ENCODE data around the gene RPL22L1. TPM values are rescaled to one million over a fixed set of nuclear protein-coding genes. Genes with fewer than 3 reads are reported as not detected.

The RPL22L1 gene
- polyA plus RNA-seq, 1 donor from 2014 or later: 86.6 TPM

DNA sequence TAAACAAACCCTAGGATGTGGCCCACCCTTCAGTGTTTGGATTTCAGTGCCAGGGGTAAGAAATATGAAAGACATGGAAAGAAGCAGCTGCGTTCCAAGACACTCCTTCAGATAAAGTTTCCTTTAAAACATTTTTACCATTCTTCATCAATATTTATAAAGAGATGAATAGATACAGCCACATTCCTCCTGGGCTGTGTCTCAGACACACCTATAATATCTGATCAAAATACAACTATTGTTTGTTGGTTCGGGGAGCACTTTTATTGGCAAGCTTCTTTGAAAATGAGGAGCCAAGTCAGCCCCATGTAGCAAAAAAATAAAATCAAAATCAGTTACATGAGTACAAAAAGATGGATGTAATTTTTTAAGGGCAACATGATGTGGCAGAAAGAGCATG is 53.2 kb downstream of the RPL22L1 start:
- TF ChIP-seq EP300 (conservative IDR thresholded peaks at IDR 0.05; ENCODE audit: poor library complexity, severe bottlenecking): no peak
- TF ChIP-seq MXI1 (conservative IDR thresholded peaks at IDR 0.05; ENCODE audit: poor library complexity, severe bottlenecking): no peak
- TF ChIP-seq, protein P1, sequence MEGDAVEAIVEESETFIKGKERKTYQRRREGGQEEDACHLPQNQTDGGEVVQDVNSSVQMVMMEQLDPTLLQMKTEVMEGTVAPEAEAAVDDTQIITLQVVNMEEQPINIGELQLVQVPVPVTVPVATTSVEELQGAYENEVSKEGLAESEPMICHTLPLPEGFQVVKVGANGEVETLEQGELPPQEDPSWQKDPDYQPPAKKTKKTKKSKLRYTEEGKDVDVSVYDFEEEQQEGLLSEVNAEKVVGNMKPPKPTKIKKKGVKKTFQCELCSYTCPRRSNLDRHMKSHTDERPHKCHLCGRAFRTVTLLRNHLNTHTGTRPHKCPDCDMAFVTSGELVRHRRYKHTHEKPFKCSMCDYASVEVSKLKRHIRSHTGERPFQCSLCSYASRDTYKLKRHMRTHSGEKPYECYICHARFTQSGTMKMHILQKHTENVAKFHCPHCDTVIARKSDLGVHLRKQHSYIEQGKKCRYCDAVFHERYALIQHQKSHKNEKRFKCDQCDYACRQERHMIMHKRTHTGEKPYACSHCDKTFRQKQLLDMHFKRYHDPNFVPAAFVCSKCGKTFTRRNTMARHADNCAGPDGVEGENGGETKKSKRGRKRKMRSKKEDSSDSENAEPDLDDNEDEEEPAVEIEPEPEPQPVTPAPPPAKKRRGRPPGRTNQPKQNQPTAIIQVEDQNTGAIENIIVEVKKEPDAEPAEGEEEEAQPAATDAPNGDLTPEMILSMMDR (IDR thresholded peaks at IDR 0.05; ENCODE audit: poor library complexity, severe bottlenecking): no peak
- no peak for TF ChIP-seq RAD21 (conservative IDR thresholded peaks at IDR 0.05)
- no peak for TF ChIP-seq TAF1 (IDR thresholded peaks at IDR 0.05; ENCODE audit: low read depth)
- TF ChIP-seq EZH2 (IDR thresholded peaks at IDR 0.05; ENCODE audit: borderline replicate concordance, insufficient read depth, low read length, poor library complexity, severe bottlenecking): no peak
- TF ChIP-seq, protein P2, sequence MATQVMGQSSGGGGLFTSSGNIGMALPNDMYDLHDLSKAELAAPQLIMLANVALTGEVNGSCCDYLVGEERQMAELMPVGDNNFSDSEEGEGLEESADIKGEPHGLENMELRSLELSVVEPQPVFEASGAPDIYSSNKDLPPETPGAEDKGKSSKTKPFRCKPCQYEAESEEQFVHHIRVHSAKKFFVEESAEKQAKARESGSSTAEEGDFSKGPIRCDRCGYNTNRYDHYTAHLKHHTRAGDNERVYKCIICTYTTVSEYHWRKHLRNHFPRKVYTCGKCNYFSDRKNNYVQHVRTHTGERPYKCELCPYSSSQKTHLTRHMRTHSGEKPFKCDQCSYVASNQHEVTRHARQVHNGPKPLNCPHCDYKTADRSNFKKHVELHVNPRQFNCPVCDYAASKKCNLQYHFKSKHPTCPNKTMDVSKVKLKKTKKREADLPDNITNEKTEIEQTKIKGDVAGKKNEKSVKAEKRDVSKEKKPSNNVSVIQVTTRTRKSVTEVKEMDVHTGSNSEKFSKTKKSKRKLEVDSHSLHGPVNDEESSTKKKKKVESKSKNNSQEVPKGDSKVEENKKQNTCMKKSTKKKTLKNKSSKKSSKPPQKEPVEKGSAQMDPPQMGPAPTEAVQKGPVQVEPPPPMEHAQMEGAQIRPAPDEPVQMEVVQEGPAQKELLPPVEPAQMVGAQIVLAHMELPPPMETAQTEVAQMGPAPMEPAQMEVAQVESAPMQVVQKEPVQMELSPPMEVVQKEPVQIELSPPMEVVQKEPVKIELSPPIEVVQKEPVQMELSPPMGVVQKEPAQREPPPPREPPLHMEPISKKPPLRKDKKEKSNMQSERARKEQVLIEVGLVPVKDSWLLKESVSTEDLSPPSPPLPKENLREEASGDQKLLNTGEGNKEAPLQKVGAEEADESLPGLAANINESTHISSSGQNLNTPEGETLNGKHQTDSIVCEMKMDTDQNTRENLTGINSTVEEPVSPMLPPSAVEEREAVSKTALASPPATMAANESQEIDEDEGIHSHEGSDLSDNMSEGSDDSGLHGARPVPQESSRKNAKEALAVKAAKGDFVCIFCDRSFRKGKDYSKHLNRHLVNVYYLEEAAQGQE (IDR thresholded peaks at IDR 0.05; ENCODE audit: borderline replicate concordance): no peak
- no peak for TF ChIP-seq SMC3 (conservative IDR thresholded peaks at IDR 0.05; ENCODE audit: poor library complexity)
- TF ChIP-seq POLR2AphosphoS5 (IDR thresholded peaks at IDR 0.05): no peak
- no peaks in the 10 kb centered on the region for H3K36me3 ChIP-seq (ENCODE audit: insufficient read depth, low read length)
- no peak overlapping the region for H3K9ac ChIP-seq (ENCODE audit: low read length)
- H2AFZ ChIP-seq (ENCODE audit: low read depth, low read length): no peak overlapping the region
- H4K20me1 ChIP-seq (ENCODE audit: insufficient read depth): no peaks in the 10 kb centered on the region
- no peaks in the 10 kb centered on the region for H3K9me2 ChIP-seq (ENCODE audit: insufficient read depth, low read length)
- no peak overlapping the region for H3K4me3 ChIP-seq (ENCODE audit: low read length)
- no peaks in the 10 kb centered on the region for H3K79me2 ChIP-seq (replicated peaks; ENCODE audit: insufficient read depth, low read length)
- no peaks in the 10 kb centered on the region for H3F3A ChIP-seq (ENCODE audit: insufficient read depth, low read length, poor library complexity, severe bottlenecking)
- no peak overlapping the region for H3K27ac ChIP-seq (ENCODE audit: low read length)
- no peaks in the 10 kb centered on the region for H3K9me3 ChIP-seq (ENCODE audit: low read length)
- no peaks in the 10 kb centered on the region for H3K27me3 ChIP-seq (ENCODE audit: insufficient read depth, low read depth, low read length)
- no peak overlapping the region for H3K4me2 ChIP-seq (ENCODE audit: low read length)

DNA sequence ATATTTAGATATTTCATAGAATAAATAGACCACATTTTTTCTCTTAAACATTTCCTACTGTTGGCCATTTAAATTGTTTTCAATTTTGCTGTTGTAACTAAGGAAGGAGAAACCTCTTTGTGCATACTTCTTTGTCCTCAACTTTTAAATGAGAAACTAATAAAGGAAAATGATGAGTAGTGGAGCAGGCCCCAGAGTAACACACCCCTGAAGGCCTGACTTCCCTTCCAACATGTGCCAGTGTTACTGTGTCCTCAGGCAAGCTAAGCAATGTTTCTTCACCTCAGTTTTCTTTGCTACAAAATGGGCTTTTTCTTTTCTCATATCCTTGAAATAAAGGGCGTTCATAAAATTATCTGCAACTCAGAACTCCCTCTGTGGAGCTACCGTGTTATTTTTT is 53.7 kb downstream of the RPL22L1 start:
- no peaks in the 10 kb centered on the region for H3K79me2 ChIP-seq (replicated peaks; ENCODE audit: insufficient read depth, low read length)
- TF ChIP-seq EP300 (conservative IDR thresholded peaks at IDR 0.05; ENCODE audit: poor library complexity, severe bottlenecking) (no peak), POLR2AphosphoS5 (IDR thresholded peaks at IDR 0.05) (no peak), EZH2 (IDR thresholded peaks at IDR 0.05; ENCODE audit: borderline replicate concordance, insufficient read depth, low read length, poor library complexity, severe bottlenecking) (no peak), TAF1 (IDR thresholded peaks at IDR 0.05; ENCODE audit: low read depth) (no peak), MXI1 (conservative IDR thresholded peaks at IDR 0.05; ENCODE audit: poor library complexity, severe bottlenecking) (no peak), RAD21 (conservative IDR thresholded peaks at IDR 0.05) (no peak), SMC3 (conservative IDR thresholded peaks at IDR 0.05; ENCODE audit: poor library complexity) (no peak)
- TF ChIP-seq, protein P1 (IDR thresholded peaks at IDR 0.05; ENCODE audit: poor library complexity, severe bottlenecking): no peak
- TF ChIP-seq, protein P2 (IDR thresholded peaks at IDR 0.05; ENCODE audit: borderline replicate concordance): no peak
- no peaks in the 10 kb centered on the region for H3K27me3 ChIP-seq (ENCODE audit: insufficient read depth, low read depth, low read length)
- H3F3A ChIP-seq (ENCODE audit: insufficient read depth, low read length, poor library complexity, severe bottlenecking): no peaks in the 10 kb centered on the region
- no peak overlapping the region for H3K9ac ChIP-seq (ENCODE audit: low read length)
- no peaks in the 10 kb centered on the region for H3K36me3 ChIP-seq (ENCODE audit: insufficient read depth, low read length)
- no peaks in the 10 kb centered on the region for H4K20me1 ChIP-seq (ENCODE audit: insufficient read depth)
- H3K27ac ChIP-seq (ENCODE audit: low read length): no peak overlapping the region
- no peaks in the 10 kb centered on the region for H3K9me3 ChIP-seq (ENCODE audit: low read length)
- H2AFZ ChIP-seq (ENCODE audit: low read depth, low read length): no peak overlapping the region
- H3K4me2 ChIP-seq (ENCODE audit: low read length): no peak overlapping the region
- no peaks in the 10 kb centered on the region for H3K9me2 ChIP-seq (ENCODE audit: insufficient read depth, low read length)
- H3K4me3 ChIP-seq (ENCODE audit: low read length): no peak overlapping the region

Measured in neural cell (in vitro differentiated cells).